Measurements from ENCODE around the gene PPIA.
"Not testable (repeated sequence)": the region's sequence is repeated elsewhere in the genome, so short reads cannot be mapped to it uniquely, and the experiment has no call there.

Gene PPIA

GRCh38 chr7:44827567-44827966 is 31.1 kb downstream of the PPIA start:
- no peak for DNase-seq (ENCODE audit: low spot score)

GRCh38 chr7:44838751-44839150 is 42.3 kb downstream of the PPIA start:
- DNase-seq (ENCODE audit: low spot score) = no peak

GRCh38 chr7:44842675-44843074 is 46.2 kb downstream of the PPIA start:
- DNase-seq (ENCODE audit: low spot score) = not testable (repeated sequence)

- not testable (repeated sequence) for DNase-seq (ENCODE audit: low spot score)
These were observed 47.0 kb downstream of the PPIA start for GRCh38 chr7:44843440-44843839.

GRCh38 chr7:44845451-44845850 is 49.0 kb downstream of the PPIA start:
- no peak for DNase-seq (ENCODE audit: low spot score)

- not testable (repeated sequence) for DNase-seq (ENCODE audit: low spot score)
These were observed 49.9 kb downstream of the PPIA start for GRCh38 chr7:44846390-44846789.

GRCh38 chr7:44846816-44847508 is 50.5 kb downstream of the PPIA start:
- DNase-seq (ENCODE audit: low spot score) = no peak

GRCh38 chr7:44847509-44847919 is 51.0 kb downstream of the PPIA start:
- DNase-seq (ENCODE audit: low spot score) = peak; percentile 85

GRCh38 chr7:44847920-44848634 is 51.6 kb downstream of the PPIA start, which contains the start of gene H2AZ2:
TSS of gene H2AZ2 (minus strand) at chr7:44848087. CDS start at chr7:44847971, 116 bp downstream.
- DNase-seq (ENCODE audit: low spot score) = peak; percentile 99

GRCh38 chr7:44849259-44849884 is 52.9 kb downstream of the PPIA start:
- no peak for DNase-seq (ENCODE audit: low spot score)

GRCh38 chr7:44849885-44850544 is 53.5 kb downstream of the PPIA start:
- no peak for DNase-seq (ENCODE audit: low spot score)

GRCh38 chr7:44852590-44852989 is 56.1 kb downstream of the PPIA start:
- no peak for DNase-seq (ENCODE audit: low spot score)

Measured in Ammon's horn (tissue), 1 donor.